ENCODE results near the gene PCDHGA6. TPM values are rescaled to one million over a fixed set of nuclear protein-coding genes. Genes with fewer than 3 reads are reported as not detected.
"Not testable (repeated sequence)": the region's sequence is repeated elsewhere in the genome, so short reads cannot be mapped to it uniquely, and the experiment has no call there.

Gene PCDHGA6
- total and polyA plus RNA-seq, 2 of the 8 experiments (the other 6 are each of a cell fraction or from before 2014, with no cell fraction given), result 1.4 to 2.0 TPM

DNA sequence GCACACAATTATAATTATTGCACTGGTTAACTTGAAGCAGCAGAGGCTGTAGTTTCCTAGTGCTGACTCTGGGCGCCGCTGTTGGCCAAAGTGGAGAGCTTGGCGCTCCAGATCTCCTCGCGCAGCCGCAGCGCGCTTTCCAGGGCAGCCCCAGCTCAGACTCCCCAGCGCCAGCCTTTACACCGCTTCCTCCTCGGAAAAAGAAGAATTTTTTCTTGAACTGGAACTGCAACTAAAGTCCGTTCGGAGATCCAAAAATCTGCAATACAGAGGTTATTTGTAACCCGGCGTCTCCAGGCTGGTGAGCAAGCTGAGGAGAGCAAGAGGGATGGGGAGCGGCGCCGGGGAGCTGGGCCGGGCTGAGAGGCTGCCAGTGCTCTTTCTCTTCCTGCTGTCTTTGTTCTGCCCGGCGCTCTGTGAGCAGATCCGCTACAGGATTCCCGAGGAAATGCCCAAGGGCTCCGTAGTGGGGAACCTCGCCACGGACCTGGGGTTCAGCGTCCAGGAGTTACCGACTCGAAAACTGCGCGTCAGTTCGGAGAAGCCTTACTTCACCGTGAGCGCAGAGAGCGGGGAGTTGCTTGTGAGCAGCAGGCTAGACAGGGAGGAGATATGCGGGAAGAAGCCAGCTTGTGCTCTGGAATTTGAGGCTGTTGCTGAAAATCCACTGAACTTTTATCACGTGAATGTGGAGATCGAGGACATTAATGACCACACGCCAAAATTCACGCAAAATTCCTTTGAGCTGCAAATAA lies 14.0 kb downstream of the PCDHGA6 start, which contains the start of gene PCDHGB4:
PCDHGB4 (plus strand) TSS at position 142 of the 755 bp plus-strand sequence; CDS start at position 329, 187 bp downstream.
- H3K18ac ChIP-seq (ENCODE audit: extremely low read depth, low read length); H3K79me2 ChIP-seq (ENCODE audit: control insufficient read depth in 1 of 2, insufficient read depth in 2 of 2, low read length in 2 of 2); H2BK12ac ChIP-seq (ENCODE audit: low read depth, low read length); H3K14ac ChIP-seq (ENCODE audit: insufficient read length); H3K27ac ChIP-seq (ENCODE audit: low read depth, low read length); H2BK5ac ChIP-seq (ENCODE audit: low read depth, low read length); H2BK15ac ChIP-seq (ENCODE audit: low read length); H4K20me1 ChIP-seq (replicated peaks in 1 of 2; ENCODE audit: control insufficient read depth in 1 of 2, insufficient read depth in 2 of 2, low read length in 2 of 2); H3K27me3 ChIP-seq (replicated peaks in 1 of 4; ENCODE audit: control insufficient read depth in 3 of 4, extremely low read depth in 1 of 4, insufficient read depth in 3 of 4, low read length in 3 of 4); H3K4me1 ChIP-seq (replicated peaks in 1 of 4; ENCODE audit: control insufficient read depth in 3 of 4, insufficient read depth in 4 of 4, low read length in 3 of 4); H3K23ac ChIP-seq (ENCODE audit: insufficient read length); H3K23me2 ChIP-seq (ENCODE audit: low read depth, low read length); H4K5ac ChIP-seq (ENCODE audit: insufficient read length, low read depth, low read length); H2AK5ac ChIP-seq (ENCODE audit: low read depth, low read length); H3K4ac ChIP-seq (replicated peaks; ENCODE audit: insufficient read length, low read depth, low read length); H4K91ac ChIP-seq (replicated peaks; ENCODE audit: insufficient read length, low read length); H2BK20ac ChIP-seq (ENCODE audit: low read length); H3K56ac ChIP-seq (replicated peaks; ENCODE audit: insufficient read length, low read depth, low read length); H3K79me1 ChIP-seq (ENCODE audit: low read depth, low read length); H2BK120ac ChIP-seq (replicated peaks; ENCODE audit: low read depth, low read length); H4K8ac ChIP-seq (ENCODE audit: extremely low read depth, insufficient read depth, low read length); H2AFZ ChIP-seq (ENCODE audit: low read length): not testable (repeated sequence)
- H3K4me3 ChIP-seq (ENCODE audit: extremely low read depth in 1 of 4, insufficient read depth in 2 of 4, low read depth in 3 of 4, low read length in 4 of 4), result peak within 1 kb of the TSS; percentile 42 to 69 (median 44); a peak in 7 of 8 replicates
- peak; percentile 93 for FAIRE-seq
- peak within 1 kb of the TSS; percentile 55 to 57 for H3K4me2 ChIP-seq (ENCODE audit: insufficient read depth in 1 of 2, low read depth in 2 of 2, low read length in 2 of 2)
- 18% methylated on average over 19 of the region's 40 CpGs; no CpG with 5 or more reads in 1 of the 2 experiments for WGBS, 2 experiments (ENCODE audit: extremely low coverage in 1 of 2, insufficient coverage in 1 of 2, insufficient read length in 1 of 2, insufficient replicate concordance in 2 of 2, low coverage in 1 of 2, low lambda C conversion rate in 2 of 2, missing lambda C conversion rate in 1 of 2)
- H3K9ac ChIP-seq (replicated peaks in 1 of 4; ENCODE audit: extremely low read depth in 1 of 4, low read depth in 3 of 4, low read length in 3 of 4), result peak within 1 kb of the TSS in 2 of 4 experiments; percentile 25 to 70; a peak in 1 of 7 replicates
- DNase-seq (ENCODE audit: low read depth in 1 of 2, low spot score in 2 of 2), result peak in 1 of 2 experiments; percentile 82
- ChIA-PET CTCF (ENCODE audit: partially characterized antibody) (interaction anchor here (0.6 to 8.7 kb wide), 32 partner anchors 9 to 437 kb away, joined by 3 to 68 read pairs (median 5); partner anchors contain the start of genes PCDHB10, PCDHB14, PCDHB15 and PCDHGA1), POLR2A (ENCODE audit: partially characterized antibody) (interaction anchor here (0.6 to 1.3 kb wide), 4 partner anchors 9 to 299 kb away, joined by 3 to 4 read pairs (median 4); partner anchors contain the start of genes PCDHGB3 and PCDHGB5)
- peaks cover 45 to 49% of the 10 kb centered on the region in 2 experiments for H3K9me3 ChIP-seq (ENCODE audit: insufficient read depth in 2 of 2, low read depth in 1 of 2, low read length in 1 of 2)
- peak; percentile 59 to 67 for TF ChIP-seq RAD21 (IDR thresholded peaks at IDR 0.05 in 1 of 2, conservative IDR thresholded peaks at IDR 0.05 in 1 of 2; ENCODE audit: low read depth in 2 of 2, low read length in 2 of 2)
- peak; percentile 51 for TF ChIP-seq KDM4A (IDR thresholded peaks at IDR 0.05; ENCODE audit: low read depth, low read length, severe bottlenecking)
- TF ChIP-seq, protein P1, sequence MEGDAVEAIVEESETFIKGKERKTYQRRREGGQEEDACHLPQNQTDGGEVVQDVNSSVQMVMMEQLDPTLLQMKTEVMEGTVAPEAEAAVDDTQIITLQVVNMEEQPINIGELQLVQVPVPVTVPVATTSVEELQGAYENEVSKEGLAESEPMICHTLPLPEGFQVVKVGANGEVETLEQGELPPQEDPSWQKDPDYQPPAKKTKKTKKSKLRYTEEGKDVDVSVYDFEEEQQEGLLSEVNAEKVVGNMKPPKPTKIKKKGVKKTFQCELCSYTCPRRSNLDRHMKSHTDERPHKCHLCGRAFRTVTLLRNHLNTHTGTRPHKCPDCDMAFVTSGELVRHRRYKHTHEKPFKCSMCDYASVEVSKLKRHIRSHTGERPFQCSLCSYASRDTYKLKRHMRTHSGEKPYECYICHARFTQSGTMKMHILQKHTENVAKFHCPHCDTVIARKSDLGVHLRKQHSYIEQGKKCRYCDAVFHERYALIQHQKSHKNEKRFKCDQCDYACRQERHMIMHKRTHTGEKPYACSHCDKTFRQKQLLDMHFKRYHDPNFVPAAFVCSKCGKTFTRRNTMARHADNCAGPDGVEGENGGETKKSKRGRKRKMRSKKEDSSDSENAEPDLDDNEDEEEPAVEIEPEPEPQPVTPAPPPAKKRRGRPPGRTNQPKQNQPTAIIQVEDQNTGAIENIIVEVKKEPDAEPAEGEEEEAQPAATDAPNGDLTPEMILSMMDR (IDR thresholded peaks at IDR 0.05; ENCODE audit: control extremely low read depth in 1 of 3, insufficient read depth in 1 of 3, low read depth in 1 of 3, low read length in 3 of 3), result peak; percentile 56 to 66 (median 65)
- TF ChIP-seq NRF1 (IDR thresholded peaks at IDR 0.05; ENCODE audit: low read depth, low read length), result peak; percentile 55
- 0 out of 2 replicates have a peak, but pooled peaks have one; percentile 29 for TF ChIP-seq PHF8 (conservative IDR thresholded peaks at IDR 0.05; ENCODE audit: low read depth, low read length)
- H3K36me3 ChIP-seq (ENCODE audit: control insufficient read depth in 2 of 4, insufficient read depth in 4 of 4, low read length in 3 of 4), result peaks cover 3 to 23% (median 9%) of the 10 kb centered on the region in 4 experiments; a peak in 5 of 8 replicates

Data from H1 (cell line).